ENCODE data around the gene LDLRAD4. TPM values are rescaled to one million over a fixed set of nuclear protein-coding genes. Genes with fewer than 3 reads are reported as not detected.

Gene LDLRAD4
- total RNA-seq, 1 donor from 2014 or later, result 18.4 TPM

DNA sequence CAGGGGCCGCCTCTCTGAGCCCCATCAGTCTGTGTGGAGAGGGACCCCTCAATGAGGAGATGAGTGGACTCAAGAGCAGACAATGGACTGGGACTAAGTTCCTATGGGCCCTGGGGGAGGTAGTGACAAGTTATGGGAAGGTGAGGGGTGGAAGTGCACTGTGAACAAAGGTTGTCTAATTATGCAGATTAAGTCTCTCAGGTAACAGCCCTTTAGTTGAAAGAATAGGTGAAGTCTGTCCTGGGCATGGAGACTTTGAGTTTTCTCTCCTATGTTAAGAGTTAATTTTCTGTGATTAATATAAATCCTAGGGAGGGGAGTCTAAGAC lies 264.0 kb downstream of the LDLRAD4 start:
- Histone ChIP-seq H3K27me3 (no peaks in the 10 kb centered on the region), H3K27ac (no peak overlapping the region), H3K4me1 (no peaks in the 10 kb centered on the region), H3K4me3 (no peak overlapping the region), H3K9me3 (no peaks in the 10 kb centered on the region), H3K36me3 (no peaks in the 10 kb centered on the region)
- DNase-seq (no peak), ATAC-seq (no peak)
- TF ChIP-seq, protein P1, sequence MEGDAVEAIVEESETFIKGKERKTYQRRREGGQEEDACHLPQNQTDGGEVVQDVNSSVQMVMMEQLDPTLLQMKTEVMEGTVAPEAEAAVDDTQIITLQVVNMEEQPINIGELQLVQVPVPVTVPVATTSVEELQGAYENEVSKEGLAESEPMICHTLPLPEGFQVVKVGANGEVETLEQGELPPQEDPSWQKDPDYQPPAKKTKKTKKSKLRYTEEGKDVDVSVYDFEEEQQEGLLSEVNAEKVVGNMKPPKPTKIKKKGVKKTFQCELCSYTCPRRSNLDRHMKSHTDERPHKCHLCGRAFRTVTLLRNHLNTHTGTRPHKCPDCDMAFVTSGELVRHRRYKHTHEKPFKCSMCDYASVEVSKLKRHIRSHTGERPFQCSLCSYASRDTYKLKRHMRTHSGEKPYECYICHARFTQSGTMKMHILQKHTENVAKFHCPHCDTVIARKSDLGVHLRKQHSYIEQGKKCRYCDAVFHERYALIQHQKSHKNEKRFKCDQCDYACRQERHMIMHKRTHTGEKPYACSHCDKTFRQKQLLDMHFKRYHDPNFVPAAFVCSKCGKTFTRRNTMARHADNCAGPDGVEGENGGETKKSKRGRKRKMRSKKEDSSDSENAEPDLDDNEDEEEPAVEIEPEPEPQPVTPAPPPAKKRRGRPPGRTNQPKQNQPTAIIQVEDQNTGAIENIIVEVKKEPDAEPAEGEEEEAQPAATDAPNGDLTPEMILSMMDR (IDR thresholded peaks at IDR 0.05), result no peak
- intact Hi-C loops (cut with DNase I), result no loop called here

DNA sequence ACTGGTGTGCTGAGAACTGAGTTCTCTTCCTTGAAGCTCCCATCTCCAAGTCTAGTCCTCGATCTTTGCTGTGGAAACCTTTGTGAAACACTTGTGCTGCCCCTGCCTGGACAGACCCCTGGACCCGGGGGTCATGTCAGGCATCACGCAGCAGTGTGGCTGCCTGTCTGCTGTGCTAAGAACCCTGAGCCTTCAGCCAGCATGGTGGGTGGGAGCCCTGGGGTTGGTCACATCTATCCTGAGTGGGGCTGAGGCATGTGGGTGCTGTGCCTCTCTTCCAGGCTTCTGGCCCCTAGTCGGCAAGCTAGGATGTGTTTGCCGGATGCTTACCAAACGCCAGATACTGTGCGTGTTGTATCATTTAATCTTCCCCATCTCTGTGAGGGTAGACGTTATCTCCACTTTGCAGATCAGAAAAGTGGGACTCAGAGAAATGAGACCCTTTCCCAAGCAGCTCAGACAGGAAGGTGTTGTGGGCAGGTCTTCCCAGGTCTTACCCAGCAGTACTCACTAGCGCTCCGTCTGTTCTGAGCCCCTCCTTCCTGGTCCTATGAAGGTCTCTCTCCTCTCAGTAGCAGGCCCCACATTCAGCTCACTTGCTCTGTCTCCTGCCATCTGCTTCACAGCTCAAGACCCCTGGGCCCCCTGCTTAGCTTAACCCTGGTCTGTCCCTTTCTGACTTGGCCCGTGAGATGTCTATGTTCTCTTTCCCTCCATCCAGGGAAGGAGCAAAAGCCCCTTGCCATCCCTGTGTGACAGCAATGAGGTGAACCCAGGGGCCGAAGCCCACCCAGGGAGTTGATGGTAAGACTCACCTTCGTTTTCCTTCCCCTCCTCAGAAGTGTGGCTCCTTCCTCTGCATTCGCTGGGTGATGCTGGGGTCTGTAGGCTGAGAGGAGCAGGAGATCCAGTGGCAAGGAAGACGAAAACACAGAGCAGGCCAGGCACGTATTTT lies 265.0 kb downstream of the LDLRAD4 start:
- H3K36me3 ChIP-seq, result no peaks in the 10 kb centered on the region
- no peaks in the 10 kb centered on the region for H3K4me1 ChIP-seq
- H3K4me3 ChIP-seq, result no peak overlapping the region
- intact Hi-C loops (cut with DNase I), result no loop called here
- TF ChIP-seq, protein P1 (IDR thresholded peaks at IDR 0.05), result no peak
- H3K27me3 ChIP-seq, result no peaks in the 10 kb centered on the region
- no peak overlapping the region for H3K27ac ChIP-seq
- H3K9me3 ChIP-seq, result no peaks in the 10 kb centered on the region
- DNase-seq (no peak), ATAC-seq (no peak)

DNA sequence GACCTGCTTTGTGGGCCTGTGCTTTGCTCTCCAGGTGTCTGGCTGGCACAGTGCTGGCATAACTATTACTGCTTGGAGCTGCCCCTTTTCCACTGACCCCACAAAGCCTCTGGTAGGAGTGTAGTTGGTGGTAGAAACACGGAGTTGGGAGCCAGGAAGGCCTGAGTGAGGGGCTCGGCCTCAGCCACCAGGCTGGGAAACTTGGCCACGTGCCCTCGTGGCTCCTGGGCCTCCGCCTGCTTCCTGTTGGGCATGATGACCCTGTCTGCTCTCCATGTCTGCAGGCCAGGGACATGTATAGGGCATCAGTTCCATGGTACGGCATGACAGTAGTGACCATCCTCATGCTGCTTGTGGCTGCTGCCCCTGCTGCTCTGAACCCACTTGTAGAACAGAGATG lies 266.6 kb downstream of the LDLRAD4 start:
- H3K27ac ChIP-seq, result no peak overlapping the region
- TF ChIP-seq, protein P1 (IDR thresholded peaks at IDR 0.05), result no peak
- intact Hi-C loops (cut with DNase I), result no loop called here
- no peak for DNase-seq
- H3K36me3 ChIP-seq, result no peaks in the 10 kb centered on the region
- no peaks in the 10 kb centered on the region for H3K4me1 ChIP-seq
- no peak for ATAC-seq
- no peaks in the 10 kb centered on the region for H3K9me3 ChIP-seq
- no peak overlapping the region for H3K4me3 ChIP-seq
- no peaks in the 10 kb centered on the region for H3K27me3 ChIP-seq

DNA sequence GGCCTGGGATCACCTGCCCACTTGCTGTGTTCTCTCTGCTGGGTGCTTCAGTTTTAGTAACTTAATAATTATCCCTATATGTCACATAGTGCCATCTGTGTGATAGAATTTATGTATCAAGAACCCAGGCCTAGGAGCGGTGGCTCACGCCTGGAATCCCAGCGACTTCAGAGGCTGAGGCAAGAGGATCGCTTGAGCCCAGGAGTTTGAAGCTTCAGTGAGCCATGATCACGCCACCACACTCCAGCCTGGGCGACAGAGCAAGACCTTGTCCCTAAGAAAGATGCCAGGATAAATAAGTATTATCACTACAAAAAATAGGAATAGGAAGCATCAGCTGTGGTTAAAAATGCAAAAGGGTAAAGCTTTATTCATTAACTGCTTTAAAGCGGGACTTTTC lies 267.0 kb downstream of the LDLRAD4 start:
- intact Hi-C loops (cut with DNase I), result no loop called here
- Histone ChIP-seq H3K9me3 (no peaks in the 10 kb centered on the region), H3K36me3 (no peaks in the 10 kb centered on the region), H3K4me3 (no peak overlapping the region), H3K4me1 (no peaks in the 10 kb centered on the region), H3K27me3 (no peaks in the 10 kb centered on the region), H3K27ac (no peak overlapping the region)
- no peak for ATAC-seq
- TF ChIP-seq, protein P1 (IDR thresholded peaks at IDR 0.05), result no peak
- no peak for DNase-seq

DNA sequence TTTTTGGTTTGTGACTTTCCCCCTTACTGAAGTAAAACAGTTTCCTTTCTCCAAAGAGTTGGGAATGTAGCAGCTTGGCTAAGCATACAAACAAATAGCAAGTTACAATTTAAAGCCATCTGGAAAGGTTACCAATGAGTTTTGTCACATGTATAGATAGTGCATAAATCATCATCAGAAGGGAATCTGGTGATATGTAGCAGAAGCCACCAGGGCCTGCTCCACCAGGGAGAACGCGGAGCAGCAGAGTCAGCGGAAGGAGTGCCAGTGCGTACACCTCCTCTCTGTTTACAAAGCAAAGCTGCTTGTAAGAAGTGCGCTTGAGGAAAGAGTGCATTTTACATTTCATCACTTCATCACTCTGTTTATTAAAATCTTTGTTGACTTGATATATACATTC lies 267.7 kb downstream of the LDLRAD4 start:
- intact Hi-C loops (cut with DNase I), result no loop called here
- Histone ChIP-seq H3K4me3 (no peak overlapping the region), H3K4me1 (no peaks in the 10 kb centered on the region), H3K27me3 (no peaks in the 10 kb centered on the region), H3K9me3 (no peaks in the 10 kb centered on the region), H3K27ac (no peak overlapping the region), H3K36me3 (no peaks in the 10 kb centered on the region)
- ATAC-seq, result no peak
- TF ChIP-seq, protein P1 (IDR thresholded peaks at IDR 0.05), result no peak
- no peak for DNase-seq

All from upper lobe of right lung (tissue), 1 donor.